Left kidney (tissue), 2 donors: ENCODE data around the gene SPTBN5. TPM values are rescaled to one million over a fixed set of nuclear protein-coding genes. Genes with fewer than 3 reads are reported as not detected.
A peak's percentile ranks its signal among the peaks of the same experiment; 100 is the strongest.

Source experiments
- DNase-seq: peaks from one replicate; pipeline ENCODE4 v3.0.0-alpha.2; 2013
- polyA plus RNA-seq: library from polyadenylated mRNA; unstranded; fragments of 120-200 nt; gene quantifications from one replicate; pipeline ENCODE4 v1.2.1, GENCODE V29; 2013; ENCODE audit not compliant: insufficient read length

Gene SPTBN5
- polyA plus RNA-seq, 1 donor, result 2.8 TPM

DNA sequence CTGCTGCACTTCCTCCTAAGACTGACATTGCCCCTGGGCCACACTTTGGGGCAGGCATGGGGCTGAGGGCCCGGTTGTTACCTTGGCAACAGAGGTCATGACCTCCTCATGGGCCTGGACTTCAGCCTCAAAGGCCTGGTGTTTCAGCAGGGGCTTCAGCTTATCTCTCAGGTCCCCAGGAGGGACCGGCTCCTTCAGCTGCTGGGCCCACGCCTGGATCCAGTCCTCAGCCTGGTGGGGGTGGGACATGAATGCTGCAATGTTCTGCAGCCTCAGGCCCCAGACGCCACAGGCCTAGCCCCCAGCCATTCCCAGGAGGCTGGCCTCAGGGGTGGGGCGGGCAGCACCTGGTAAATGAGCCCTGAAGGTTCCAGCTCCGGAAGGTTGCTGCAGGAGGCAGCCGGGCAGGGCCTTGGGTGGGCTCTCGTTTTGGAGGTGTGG, 27.6 kb downstream of the SPTBN5 start:
- no peak for DNase-seq

DNA sequence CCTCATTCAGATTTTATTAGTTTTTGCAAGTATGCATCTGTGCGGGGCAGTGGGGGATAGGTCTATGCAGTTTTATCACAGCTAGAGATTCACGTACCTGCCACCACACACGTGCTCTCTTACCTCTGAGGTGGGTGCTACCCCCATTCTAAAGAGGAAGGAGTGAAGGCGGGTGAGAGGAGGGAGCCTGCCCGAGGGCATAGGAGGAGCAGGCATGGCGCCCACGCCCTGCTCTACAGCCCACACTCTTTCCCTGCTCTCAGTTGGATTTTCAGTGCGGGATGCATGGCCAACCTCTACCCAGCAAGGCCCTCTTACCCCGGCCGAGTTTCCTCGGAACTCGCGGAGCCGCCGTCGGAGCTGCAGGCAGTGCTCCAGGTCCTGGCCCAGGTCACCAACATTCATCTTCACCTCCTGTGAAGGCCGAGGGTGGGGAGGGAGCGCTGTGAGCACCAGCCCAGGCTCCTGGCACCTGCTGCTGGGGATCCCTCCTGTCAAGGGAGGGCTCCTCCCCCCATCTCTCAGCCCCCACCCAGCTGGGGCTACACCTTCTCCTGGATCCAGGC, 28.3 kb downstream of the SPTBN5 start:
- DNase-seq, result no peak

DNA sequence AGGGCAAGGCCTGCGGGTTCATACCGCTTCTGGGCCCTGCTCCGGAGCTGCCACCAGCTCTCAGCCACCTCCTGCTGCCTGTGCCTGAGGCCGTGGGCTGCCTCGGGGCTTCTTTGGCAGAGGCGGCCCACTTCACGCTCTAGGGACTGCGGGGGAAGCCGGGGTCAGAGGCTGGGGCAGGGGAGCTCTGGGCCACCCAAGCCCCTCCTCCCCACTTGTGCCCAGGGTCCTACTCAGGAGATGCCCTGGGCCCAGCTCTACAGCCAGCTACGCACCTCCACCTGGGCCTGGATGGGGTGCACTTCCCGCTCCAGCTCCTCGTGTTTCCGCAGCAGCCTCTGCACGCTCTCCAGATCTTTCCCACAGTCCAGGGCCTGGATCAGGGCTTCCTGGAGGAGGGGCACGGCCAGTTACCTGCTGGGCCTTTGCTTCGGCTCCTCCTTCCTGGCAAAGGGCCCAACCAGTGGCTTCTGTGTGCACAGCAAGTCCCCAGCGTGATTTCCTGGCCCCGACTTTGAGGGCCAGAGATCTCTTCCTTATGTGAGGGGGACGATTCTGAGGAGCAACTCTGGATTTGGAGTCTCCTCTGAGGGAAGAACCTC, 31.2 kb downstream of the SPTBN5 start:
- no peak for DNase-seq

DNA sequence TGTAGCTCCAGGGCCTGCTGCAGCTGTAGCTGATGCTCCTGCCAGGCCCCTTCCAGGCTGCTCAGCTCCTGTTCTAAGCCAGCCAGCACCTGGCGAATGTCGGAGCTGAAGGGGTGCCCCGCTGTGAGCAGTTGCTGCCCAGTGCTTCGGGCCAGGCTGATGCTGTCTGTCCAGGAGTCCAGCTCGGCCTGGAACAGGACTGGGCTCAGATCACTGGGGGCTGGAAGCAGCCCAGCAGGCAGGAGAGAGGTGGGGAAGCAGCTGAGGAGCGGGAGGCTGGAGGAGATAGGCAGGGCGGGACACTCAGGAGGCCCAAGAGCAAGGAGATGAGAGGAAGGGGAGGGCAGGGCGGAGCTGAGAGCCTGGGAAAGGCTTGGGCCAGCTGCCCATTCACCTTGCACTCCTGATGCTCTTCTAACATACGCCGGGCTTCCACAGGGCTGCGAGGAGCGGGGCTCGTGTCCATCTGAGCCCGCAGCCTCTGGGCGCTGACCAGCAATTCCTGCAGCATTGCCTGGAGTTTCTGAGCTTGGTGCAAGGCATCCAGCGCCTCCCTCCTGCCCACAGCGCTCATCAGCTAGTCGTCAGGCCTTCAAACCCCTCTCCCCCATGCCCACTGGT, 32.0 kb downstream of the SPTBN5 start:
- no peak for DNase-seq

DNA sequence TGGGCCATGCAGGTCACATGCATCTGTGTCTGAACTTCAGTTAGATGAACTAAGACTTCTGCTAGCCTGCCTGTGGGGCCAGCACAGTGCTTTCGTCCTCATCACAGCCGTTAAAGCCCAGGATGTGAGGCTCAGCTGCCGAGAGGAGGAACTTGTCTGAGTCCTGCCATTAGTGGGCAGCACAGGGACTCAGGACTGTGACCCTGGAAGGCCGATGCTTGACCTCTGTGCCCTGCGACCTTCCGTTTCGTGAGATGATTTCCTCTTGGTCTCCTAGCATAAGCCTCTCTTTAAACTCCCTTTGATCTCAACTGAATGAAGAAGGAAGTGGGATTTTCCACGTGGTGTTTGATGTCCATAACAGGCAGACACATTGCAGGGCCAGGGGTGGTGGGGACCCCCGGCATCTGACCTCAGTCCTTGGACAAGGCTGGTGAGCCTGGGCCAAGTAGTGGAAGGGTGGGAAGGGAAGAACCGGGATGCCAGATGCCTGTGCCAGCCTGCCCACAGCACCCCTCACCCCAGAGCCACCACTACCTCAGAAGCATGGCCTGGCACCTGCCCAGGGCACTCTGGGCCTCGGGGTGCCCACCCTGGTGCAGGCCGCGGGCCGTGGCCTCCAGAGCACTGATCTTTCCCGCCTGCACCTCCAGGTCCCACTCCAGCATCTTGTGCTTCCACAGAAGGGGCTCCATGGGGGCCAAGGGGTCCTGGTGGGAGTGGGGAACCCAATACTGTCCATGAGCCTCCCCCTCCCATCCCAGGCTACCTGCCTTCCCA, 33.6 kb downstream of the SPTBN5 start:
- DNase-seq, result no peak

DNA sequence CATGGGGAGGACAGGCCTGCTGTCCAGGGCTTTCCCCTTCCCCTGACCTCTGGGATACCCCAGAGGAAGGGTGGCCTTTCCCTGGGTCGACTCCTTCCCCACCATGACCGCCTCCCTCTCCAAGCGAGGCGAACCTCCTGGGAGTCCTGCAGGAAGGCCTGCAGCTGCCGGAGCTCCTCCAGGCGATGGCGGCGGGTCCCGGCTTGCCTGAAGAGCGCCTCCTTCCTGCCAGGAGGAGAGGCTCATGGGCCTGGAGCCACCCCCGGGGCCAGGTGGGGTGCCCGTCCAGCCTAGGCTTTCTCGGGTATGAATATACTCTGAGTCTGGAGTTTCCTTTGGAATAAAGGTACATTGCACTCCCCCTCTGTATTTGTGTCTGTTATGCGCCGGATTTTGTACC, 35.1 kb downstream of the SPTBN5 start:
- no peak for DNase-seq

DNA sequence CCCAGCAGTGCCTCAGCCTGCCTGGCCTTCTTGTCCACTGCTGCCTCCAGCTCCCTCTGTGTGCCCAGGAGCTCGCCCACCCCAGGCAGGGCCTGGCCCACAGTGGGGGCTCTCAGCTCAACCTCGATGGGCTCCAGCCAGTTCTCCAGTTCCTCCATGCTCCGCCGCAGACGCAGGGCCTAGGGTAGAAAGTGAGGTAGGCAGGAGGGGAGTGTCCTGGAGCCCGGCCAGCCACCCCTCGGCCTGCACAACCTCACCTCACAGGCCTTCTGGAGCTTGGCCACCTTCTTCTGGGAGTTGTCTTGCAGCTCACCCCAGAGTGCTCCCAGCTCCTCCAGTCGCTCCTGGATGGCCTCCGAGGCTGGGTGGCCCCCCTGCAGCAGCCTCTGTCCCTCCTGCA, 36.5 kb downstream of the SPTBN5 start:
- no peak for DNase-seq

DNA sequence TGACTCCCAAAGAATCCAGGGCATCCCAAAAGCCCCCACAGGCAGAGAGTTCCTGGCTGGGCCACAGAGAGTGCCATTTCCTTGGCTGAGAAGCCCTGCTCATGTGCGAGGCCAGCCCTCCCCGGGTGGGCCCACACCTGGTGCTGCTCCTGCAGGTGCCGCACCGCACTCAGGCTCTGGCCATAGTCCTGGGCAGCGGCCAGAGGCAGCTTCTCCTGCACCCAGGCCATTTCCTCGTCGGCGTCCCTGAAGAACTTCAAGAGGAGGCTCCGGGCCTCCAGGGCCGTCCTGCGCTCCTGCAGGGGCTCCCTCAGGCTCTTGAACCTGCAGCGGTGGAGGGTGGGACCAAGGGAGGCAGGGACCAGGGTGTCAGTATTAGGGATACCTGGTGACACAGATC, 37.1 kb downstream of the SPTBN5 start:
- no peak for DNase-seq

DNA sequence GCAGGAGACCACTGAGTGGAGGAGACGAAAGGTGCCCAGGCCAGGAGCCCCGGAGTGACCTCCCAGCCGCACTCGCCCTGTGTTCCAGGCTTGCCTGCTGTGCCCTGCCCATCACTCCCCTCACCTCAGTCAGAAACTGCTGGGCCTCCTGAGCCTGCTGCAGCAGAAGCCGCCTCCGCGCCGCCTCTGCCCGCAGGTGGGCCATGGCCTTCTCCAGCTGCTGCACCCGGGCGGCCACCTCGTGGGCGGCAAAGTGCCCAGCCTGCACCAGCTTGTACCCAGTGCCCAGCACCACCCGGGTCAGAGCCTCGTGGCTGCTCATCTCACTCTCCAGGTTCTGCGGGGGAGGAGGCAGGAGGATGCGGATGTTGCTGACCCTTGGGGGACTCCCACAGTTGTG, 37.6 kb downstream of the SPTBN5 start:
- DNase-seq, result no peak

DNA sequence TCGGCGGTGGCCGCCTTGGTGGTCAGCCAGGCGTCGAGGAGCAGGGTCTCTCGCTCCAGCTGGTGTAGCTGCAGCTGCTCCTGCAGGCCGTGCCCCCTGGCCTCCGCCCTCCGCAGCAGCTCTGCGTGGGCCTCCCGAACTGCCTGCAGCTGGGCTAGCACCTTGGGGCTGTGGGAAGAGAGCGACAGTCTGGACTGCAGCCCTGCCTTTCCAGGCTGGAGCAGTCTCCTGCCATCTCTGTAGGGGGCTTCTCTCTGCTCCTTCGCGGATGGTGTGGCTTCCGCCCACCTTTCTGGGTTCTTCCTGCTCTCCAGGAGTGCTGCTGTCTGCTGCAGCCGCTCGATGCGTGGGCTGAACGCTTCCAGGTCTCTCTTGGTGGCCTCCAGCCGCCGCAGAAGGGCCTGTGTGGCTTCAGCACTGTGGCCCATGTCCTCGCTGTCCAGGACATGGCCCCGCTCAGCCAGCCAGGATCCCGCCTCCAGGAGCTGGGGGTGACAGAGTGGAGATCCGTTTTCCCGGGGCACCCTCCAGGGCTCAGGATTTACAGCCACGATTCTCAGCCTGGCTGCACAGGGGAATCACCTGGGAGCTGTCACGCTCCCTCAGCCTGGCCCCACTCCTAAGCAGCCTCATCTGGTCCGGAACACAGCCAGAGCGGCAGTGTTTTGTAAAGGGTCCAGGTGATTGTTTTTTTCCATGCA, 38.4 kb downstream of the SPTBN5 start:
- DNase-seq, result peak; percentile 59

DNA sequence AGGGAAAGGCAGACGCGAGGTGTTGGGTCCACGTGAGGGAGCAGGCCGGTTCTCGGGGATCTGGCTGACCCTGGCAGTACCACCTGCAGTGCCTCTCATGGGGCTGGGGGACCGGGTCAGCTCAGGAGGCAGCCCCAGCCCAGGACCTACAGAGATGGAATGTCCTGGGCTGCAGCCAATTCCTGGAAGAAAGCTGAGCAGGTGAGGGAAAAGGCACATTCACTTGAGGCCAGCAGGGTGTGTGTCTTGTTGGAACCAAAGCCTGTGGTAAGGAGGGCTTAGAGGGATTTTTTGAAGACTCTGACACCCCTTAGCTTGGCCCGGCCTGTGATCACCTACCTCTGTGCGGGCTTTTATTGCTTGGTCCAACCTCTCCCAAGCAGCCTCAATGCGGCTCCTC, 39.4 kb downstream of the SPTBN5 start:
- DNase-seq, result no peak

DNA sequence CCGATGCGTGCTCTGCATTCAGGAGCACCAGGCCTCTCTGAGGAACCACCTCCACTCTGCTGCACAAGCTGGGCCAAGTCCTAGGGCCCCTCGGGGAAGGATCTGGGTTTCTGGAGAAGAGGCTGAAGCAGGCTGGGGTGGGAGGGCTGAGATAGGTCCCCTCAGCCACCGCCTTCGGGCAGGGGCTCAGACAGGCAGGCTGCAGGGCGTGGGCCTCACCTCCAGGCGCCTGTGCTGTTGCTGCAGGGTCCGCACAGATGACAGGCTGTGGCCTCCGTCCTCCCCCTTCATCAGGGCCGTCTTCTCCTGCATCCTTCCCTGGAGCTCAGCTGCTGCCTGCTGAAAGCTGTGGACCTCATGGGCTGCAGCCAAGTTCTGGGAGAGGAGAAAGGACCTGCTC, 40.0 kb downstream of the SPTBN5 start:
- DNase-seq, result no peak

DNA sequence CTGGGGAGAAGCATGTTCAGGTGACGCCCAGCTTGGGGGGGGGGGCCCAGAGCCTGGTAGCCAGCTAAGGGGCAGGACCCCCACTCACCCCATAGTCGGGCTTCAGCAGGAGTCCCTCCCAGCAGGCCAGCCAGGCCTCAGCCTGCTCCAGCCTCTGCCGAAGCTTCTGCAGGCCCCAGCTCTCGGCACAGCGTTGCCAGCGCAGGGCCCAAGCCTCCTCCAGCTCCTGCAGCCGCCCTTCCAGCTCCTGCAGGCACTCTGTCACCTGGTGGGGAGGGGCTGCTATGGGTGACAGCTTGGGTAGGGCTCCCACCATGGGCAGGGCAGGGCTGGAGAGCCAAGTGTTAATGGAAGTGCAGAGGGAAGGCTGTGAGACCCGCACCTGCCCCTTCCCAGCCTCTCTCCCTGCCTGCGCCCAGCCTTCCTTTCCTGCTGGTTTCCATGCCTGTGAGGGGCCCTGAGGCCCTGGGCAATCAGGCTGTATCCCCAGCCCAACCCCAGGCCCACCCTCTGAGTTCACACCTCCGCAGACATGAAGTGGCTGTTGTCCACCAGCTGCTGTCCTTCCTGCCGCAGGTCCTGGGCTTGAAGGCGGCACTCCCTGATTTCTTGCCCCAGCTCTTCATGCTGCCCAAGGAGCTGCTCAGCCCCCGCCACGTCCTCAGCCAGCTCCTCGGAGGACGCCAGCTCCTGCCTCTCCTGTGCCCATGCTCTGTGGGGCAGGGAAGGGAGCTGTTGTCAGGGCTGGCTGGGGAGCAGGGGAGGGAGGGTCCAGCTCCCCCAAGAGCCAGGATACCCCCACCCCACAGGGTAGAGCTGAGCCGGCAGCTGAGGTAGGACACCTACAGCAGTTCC, 40.9 kb downstream of the SPTBN5 start:
- DNase-seq, result no peak

DNA sequence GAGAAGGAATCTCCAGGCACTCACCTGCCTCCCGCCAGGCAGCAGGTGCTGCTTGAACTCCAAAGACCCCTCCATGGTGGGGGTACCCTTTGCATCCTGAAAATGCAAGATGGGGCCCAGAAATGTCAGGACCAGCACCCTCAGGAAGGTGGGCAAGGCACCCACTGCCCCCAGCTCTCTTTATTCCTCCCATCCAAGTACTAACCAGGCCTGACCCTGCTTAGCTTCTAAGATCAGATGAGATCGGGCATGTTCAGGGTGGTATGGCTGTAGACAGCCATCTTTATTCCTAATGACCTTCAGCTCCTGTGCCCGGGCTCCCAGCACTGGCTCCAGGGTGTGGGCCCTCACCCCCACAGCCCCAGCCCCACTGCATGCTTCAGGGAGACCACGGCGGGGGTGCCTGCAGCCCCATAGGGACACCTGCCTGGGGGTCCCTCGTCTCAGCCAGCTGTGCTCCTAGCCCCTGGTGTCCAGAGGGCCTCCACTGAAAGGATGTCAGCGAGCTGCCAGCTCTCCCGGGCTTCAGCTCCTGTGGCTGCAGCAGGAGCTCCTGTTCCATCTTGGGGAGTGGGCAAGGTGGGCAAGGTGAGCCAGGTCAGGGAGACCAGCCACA, 42.0 kb downstream of the SPTBN5 start:
- no peak for DNase-seq

DNA sequence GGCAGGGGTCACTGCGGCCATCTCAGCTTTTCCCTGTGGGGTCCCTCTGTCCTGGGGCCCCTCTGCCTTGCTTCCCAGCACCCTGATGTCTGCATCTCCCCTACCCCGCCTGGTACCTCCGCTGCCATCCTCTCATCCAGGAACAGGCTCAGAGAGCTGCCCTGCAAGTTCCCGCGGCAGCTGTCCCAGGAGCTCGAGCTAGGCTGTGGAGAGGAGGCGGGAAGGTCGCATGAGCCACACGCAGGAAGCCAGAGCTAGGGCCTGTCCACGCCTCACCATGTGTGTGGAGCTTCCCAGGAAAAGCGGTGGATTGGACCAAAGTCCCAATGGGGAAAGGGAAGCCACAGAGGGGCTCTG, 42.7 kb downstream of the SPTBN5 start:
- DNase-seq, result no peak

DNA sequence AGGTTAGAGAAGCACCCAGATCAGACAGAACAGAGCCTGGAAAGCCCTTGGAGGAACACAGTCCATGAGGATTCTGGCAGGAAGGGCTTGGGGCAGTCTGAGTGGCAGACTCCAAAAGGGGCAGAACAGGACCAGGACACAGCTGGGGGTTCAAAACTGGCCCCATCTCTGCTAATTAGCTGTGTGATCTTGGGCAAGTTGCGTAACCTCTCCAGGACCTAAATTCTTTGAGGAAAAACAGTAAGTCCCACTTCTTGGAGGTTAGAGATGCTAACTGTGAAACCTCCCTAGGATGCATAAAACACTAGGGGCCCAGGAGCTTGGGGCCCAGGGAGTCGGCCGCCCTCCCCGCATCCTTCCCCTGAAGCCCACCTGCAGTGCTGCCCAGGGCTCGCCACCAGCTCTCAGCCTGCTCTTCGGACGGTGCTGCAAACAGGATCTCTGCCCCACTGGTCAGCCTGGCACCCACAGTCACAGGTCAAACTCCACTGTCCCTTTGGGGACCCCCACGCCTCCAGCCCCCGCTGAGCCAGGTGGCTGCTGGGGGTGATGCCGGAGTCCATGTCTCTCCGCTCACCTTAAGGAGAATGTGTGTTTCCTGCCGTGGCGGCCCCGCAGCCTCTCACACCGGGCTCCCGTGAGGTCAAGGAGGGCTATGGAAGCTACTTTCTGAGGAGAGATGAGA, 43.2 kb downstream of the SPTBN5 start:
- DNase-seq, result no peak

DNA sequence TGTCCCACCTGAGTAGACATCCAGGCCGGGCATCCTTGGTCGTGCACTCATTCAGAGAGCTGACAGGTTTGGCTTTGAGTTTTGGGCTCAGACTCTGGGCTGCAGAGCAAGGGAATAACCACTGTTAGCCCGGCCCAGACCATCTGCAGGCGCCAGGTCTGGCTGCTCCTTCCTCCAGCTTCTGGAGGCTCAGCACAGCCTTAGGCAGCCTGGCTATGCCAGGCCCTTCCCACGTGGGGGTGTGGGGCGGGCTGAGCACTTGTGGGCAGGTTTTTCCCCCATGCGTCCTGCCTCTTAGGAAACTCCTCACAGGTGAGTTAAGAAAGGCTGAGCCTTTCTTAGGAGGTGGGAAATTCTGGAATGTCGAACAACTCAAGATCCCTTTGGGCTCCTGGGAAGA, 44.0 kb downstream of the SPTBN5 start:
- no peak for DNase-seq

DNA sequence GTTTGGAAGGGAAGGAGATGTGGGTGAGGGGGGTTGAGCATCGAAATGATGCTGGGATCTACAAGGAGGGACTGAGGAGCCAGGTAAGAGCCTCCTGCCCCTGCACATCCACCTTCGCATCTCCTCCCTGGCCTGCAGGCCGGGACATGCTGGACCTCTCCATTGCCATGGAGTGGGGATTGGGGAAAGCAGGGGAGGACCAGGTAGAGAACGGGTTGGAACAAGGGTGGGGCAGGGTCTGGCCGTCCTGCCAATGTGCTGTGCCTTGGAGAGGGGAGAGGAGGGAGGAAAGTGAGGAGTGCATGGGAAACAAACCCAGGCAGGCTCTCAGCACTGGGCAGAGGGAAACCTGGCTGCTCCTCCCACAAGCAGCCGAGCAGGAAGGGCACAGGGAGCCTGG, 44.6 kb downstream of the SPTBN5 start:
- DNase-seq, result no peak

DNA sequence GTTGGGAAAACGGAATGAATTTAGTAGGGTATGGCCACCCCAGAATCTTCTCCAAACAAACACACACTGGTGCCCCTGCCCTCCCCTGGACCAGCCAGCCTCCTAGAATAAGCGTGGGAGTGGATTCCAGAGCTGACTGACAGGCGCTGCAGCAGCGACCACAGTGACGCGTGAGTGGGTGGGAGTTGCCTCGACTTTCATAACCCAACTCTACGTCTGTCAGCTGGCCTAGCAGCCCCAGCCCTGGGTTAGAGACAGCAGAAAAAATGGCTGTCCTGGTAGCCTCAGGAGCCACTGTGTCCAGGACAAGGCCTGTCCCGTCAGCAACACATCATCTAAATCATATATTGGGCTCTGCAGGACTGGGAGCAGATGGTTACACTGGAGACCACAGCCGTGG, 45.2 kb downstream of the SPTBN5 start:
- no peak for DNase-seq

DNA sequence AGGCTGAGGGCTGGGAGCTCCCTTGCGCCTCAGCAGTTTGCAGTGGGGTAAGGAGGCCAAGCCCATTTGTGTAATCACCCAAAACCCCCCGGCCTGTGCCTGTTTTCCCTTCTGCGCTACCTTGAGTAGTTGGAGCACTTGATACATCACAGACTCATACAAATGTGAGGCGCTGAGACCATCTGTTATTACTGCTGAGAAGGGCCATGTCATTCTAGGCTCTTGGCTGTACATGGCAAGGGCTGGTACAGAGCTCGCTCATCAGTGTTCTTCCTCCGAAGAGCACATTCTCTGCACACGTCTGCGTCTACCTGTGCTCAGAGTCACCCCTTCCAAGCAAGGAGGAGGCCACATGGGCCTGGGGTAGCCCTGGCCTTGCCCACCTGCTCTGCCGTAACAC, 45.9 kb downstream of the SPTBN5 start:
- no peak for DNase-seq

DNA sequence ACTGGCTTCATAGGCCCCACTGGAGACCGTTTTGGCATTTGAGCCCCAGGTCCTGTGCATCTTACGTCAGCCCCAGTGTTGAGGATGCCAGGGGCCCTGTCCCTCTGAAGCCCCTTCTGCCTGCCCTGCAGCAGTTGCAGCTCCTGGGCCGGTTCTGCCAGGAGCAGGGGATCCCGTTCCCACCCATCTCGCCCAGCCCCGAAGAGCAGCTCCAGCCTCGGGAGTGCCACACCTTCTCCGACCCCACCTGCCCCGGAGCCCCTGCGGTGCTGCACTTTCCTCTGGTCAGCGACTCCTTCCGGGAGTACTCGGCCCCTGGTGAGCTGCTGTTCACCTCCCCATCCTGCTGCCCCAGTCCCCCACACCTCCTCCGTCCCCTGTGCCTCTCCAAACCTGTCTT, 46.6 kb downstream of the SPTBN5 start:
- no peak for DNase-seq
